ENCODE results near the gene CADPS2. TPM values are rescaled to one million over a fixed set of nuclear protein-coding genes. Genes with fewer than 3 reads are reported as not detected.
A peak's percentile ranks its signal among the peaks of the same experiment; 100 is the strongest.

CADPS2 gene
- total and polyA plus RNA-seq, 2 of the 8 experiments (the other 6 are each of a cell fraction or from before 2014, with no cell fraction given): 8.9 to 22.3 TPM

GRCh38 chr7:122310119-122311021, 575.9 kb downstream of the CADPS2 start (continued):
- TF ChIP-seq BACH1 (IDR thresholded peaks at IDR 0.05; ENCODE audit: low read length) (no peak), SIN3A (conservative IDR thresholded peaks at IDR 0.05 in 1 of 2, IDR thresholded peaks at IDR 0.05 in 1 of 2; ENCODE audit: low read depth in 1 of 2, low read length in 2 of 2) (peak; percentile 48 to 91; a peak in 2 of 4 replicates), SP2 (IDR thresholded peaks at IDR 0.05; ENCODE audit: low read length) (no peak), CREB1 (IDR thresholded peaks at IDR 0.05) (no peak), EP300 (IDR thresholded peaks at IDR 0.05; ENCODE audit: borderline replicate concordance in 1 of 2, low read depth in 2 of 2, low read length in 2 of 2) (no peak), SAP30 (IDR thresholded peaks at IDR 0.05; ENCODE audit: insufficient read depth, insufficient replicate concordance, low read length) (no peak), TEAD4 (IDR thresholded peaks at IDR 0.05; ENCODE audit: low read depth, low read length) (peak; percentile 86), MAX (IDR thresholded peaks at IDR 0.05) (peak; percentile 50; the same call in 1 of the 2 replicates)
- TF ChIP-seq, protein P1, sequence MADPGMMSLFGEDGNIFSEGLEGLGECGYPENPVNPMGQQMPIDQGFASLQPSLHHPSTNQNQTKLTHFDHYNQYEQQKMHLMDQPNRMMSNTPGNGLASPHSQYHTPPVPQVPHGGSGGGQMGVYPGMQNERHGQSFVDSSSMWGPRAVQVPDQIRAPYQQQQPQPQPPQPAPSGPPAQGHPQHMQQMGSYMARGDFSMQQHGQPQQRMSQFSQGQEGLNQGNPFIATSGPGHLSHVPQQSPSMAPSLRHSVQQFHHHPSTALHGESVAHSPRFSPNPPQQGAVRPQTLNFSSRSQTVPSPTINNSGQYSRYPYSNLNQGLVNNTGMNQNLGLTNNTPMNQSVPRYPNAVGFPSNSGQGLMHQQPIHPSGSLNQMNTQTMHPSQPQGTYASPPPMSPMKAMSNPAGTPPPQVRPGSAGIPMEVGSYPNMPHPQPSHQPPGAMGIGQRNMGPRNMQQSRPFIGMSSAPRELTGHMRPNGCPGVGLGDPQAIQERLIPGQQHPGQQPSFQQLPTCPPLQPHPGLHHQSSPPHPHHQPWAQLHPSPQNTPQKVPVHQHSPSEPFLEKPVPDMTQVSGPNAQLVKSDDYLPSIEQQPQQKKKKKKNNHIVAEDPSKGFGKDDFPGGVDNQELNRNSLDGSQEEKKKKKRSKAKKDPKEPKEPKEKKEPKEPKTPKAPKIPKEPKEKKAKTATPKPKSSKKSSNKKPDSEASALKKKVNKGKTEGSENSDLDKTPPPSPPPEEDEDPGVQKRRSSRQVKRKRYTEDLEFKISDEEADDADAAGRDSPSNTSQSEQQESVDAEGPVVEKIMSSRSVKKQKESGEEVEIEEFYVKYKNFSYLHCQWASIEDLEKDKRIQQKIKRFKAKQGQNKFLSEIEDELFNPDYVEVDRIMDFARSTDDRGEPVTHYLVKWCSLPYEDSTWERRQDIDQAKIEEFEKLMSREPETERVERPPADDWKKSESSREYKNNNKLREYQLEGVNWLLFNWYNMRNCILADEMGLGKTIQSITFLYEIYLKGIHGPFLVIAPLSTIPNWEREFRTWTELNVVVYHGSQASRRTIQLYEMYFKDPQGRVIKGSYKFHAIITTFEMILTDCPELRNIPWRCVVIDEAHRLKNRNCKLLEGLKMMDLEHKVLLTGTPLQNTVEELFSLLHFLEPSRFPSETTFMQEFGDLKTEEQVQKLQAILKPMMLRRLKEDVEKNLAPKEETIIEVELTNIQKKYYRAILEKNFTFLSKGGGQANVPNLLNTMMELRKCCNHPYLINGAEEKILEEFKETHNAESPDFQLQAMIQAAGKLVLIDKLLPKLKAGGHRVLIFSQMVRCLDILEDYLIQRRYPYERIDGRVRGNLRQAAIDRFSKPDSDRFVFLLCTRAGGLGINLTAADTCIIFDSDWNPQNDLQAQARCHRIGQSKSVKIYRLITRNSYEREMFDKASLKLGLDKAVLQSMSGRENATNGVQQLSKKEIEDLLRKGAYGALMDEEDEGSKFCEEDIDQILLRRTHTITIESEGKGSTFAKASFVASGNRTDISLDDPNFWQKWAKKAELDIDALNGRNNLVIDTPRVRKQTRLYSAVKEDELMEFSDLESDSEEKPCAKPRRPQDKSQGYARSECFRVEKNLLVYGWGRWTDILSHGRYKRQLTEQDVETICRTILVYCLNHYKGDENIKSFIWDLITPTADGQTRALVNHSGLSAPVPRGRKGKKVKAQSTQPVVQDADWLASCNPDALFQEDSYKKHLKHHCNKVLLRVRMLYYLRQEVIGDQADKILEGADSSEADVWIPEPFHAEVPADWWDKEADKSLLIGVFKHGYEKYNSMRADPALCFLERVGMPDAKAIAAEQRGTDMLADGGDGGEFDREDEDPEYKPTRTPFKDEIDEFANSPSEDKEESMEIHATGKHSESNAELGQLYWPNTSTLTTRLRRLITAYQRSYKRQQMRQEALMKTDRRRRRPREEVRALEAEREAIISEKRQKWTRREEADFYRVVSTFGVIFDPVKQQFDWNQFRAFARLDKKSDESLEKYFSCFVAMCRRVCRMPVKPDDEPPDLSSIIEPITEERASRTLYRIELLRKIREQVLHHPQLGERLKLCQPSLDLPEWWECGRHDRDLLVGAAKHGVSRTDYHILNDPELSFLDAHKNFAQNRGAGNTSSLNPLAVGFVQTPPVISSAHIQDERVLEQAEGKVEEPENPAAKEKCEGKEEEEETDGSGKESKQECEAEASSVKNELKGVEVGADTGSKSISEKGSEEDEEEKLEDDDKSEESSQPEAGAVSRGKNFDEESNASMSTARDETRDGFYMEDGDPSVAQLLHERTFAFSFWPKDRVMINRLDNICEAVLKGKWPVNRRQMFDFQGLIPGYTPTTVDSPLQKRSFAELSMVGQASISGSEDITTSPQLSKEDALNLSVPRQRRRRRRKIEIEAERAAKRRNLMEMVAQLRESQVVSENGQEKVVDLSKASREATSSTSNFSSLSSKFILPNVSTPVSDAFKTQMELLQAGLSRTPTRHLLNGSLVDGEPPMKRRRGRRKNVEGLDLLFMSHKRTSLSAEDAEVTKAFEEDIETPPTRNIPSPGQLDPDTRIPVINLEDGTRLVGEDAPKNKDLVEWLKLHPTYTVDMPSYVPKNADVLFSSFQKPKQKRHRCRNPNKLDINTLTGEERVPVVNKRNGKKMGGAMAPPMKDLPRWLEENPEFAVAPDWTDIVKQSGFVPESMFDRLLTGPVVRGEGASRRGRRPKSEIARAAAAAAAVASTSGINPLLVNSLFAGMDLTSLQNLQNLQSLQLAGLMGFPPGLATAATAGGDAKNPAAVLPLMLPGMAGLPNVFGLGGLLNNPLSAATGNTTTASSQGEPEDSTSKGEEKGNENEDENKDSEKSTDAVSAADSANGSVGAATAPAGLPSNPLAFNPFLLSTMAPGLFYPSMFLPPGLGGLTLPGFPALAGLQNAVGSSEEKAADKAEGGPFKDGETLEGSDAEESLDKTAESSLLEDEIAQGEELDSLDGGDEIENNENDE (IDR thresholded peaks at IDR 0.05; ENCODE audit: insufficient replicate concordance, low read length): no peak

Data from H1 (cell line).